ENCODE measurements around the gene RNF149.
A peak's percentile ranks its signal among the peaks of the same experiment; 100 is the strongest.
"Not testable (repeated sequence)": the region's sequence is repeated elsewhere in the genome, so short reads cannot be mapped to it uniquely, and the experiment has no call there.

RNF149 gene

GRCh38 chr2:101253013-101253702 is 55.3 kb downstream of the RNF149 start:
- DNase-seq = peak; percentile 79

- peak; percentile 99 for DNase-seq
These were observed 56.0 kb downstream of the RNF149 start, which contains the start of gene CNOT11 for GRCh38 chr2:101252408-101253012. Gene CNOT11 (plus strand): TSS chr2:101252886. CDS start chr2:101252965, 79 bp downstream.

GRCh38 chr2:101251844-101252407 is 56.6 kb downstream of the RNF149 start:
- DNase-seq = peak; percentile 41

GRCh38 chr2:101251246-101251781 is 57.2 kb downstream of the RNF149 start:
- DNase-seq = not testable (repeated sequence)

GRCh38 chr2:101249826-101250225 is 58.7 kb downstream of the RNF149 start:
- DNase-seq = no peak

GRCh38 chr2:101248756-101249155 is 59.7 kb downstream of the RNF149 start:
- DNase-seq = not testable (repeated sequence)

GRCh38 chr2:101245468-101245867 is 63.0 kb downstream of the RNF149 start:
- DNase-seq = not testable (repeated sequence)

GRCh38 chr2:101244899-101245298 is 63.6 kb downstream of the RNF149 start:
- not testable (repeated sequence) for DNase-seq

- DNase-seq = not testable (repeated sequence)
These were observed 64.1 kb downstream of the RNF149 start for GRCh38 chr2:101244373-101244772.

- DNase-seq = no peak
These were observed 67.3 kb downstream of the RNF149 start for GRCh38 chr2:101241158-101241557.

- not testable (repeated sequence) for DNase-seq
These were observed 67.8 kb downstream of the RNF149 start for GRCh38 chr2:101240694-101241093.

- not testable (repeated sequence) for DNase-seq
These were observed 68.8 kb downstream of the RNF149 start for GRCh38 chr2:101239760-101240118.

GRCh38 chr2:101238930-101239759 is 69.4 kb downstream of the RNF149 start:
- DNase-seq = no peak

GRCh38 chr2:101237944-101238343 is 70.6 kb downstream of the RNF149 start:
- DNase-seq = not testable (repeated sequence)

GRCh38 chr2:101235956-101236355 is 72.5 kb downstream of the RNF149 start:
- not testable (repeated sequence) for DNase-seq

- no peak for DNase-seq
These were observed 74.1 kb downstream of the RNF149 start for GRCh38 chr2:101234169-101234938.

- no peak for DNase-seq
These were observed 75.7 kb downstream of the RNF149 start for GRCh38 chr2:101232770-101233169.

GRCh38 chr2:101231937-101232730 is 76.4 kb downstream of the RNF149 start:
- DNase-seq = no peak

GRCh38 chr2:101231240-101231639 is 77.3 kb downstream of the RNF149 start:
- no peak for DNase-seq

- DNase-seq = no peak
These were observed 77.9 kb downstream of the RNF149 start for GRCh38 chr2:101230541-101231001.

Measured in activated CD4-positive, alpha-beta T cell treated with anti-CD3 and anti-CD28 coated beads for 48 hours (primary cell).